Stomach smooth muscle (tissue), 2 donors: ENCODE data around the gene CLTA.

Source experiments
- H3K27ac ChIP-seq: one replicate; pipeline ENCODE4 v1.7.0; 2013; ENCODE audit warnings: mild to moderate bottlenecking, low read length, inconsistent platforms
- H3K27me3 ChIP-seq, 2 donors: one replicate each; pipeline ENCODE4 v1.7.0; 2013; ENCODE audit warnings: low read length in 2 of 2; ENCODE audit not compliant: insufficient read depth in 2 of 2, control insufficient read depth in 1 of 2
- H3K36me3 ChIP-seq, 2 donors: one replicate each; pipeline ENCODE4 v1.7.0; 2013; ENCODE audit warnings: low read length in 2 of 2; ENCODE audit not compliant: control insufficient read depth in 2 of 2, insufficient read depth in 2 of 2
- H3K4me1 ChIP-seq: one replicate; pipeline ENCODE4 v1.7.0; 2013; ENCODE audit warnings: low read length; ENCODE audit not compliant: control insufficient read depth, insufficient read depth
- H3K4me3 ChIP-seq, 2 donors: one replicate each; pipeline ENCODE4 v1.7.0; 2013; ENCODE audit warnings: low read length in 2 of 2
- H3K9ac ChIP-seq, 2 donors: one replicate each; pipeline ENCODE4 v1.7.0; 2013; ENCODE audit warnings: low read length in 2 of 2, mild to moderate bottlenecking in 1 of 2
- H3K9me3 ChIP-seq, 2 donors: one replicate each; pipeline ENCODE4 v1.7.0; 2013; ENCODE audit warnings: low read length in 2 of 2; ENCODE audit not compliant: control insufficient read depth in 2 of 2
- donor health status: healthy.
- donor health status: Pancreatic carcinoma.

Gene CLTA

DNA sequence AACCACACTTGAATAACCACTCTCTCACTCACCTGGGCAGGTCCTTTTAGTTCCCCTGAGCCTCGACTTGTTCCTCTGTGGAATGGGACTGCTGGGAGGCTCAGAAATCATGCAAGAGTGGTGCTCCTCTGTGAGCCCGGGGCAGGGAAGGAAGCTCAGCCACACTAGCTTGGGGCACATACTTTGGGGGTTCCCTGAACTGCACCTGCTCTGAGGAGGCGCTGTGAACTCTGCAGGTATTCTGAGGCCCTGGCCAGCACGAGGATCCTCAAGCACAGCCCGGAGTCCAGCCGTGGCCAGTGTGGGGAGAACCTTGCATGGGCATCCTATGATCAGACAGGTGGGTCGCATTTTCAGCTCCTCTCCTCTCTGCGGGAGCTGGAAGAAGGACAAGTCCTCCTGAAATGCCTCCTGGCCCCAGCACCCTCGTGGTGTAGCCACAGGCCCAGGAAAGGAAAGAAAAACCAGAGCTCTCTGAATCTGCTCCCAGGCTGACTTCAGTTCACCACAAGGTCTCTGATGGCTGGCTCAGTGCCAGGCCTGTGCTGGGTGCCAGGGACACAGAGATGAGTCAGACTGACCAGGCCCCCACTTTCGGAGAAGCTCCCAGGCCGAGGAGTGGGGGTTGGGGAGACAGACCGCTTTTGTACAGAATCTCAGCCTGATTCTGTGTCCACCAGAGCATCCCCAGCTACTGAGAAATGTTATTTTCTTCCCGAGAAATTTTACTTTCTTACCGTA is 42.2 kb upstream of the CLTA start:
- Histone ChIP-seq H3K4me3 (peak overlapping the region; percentile 22 to 40), H3K36me3 (peaks cover 24 to 28% of the 10 kb centered on the region in 2 donors), H3K4me1 (peaks cover 55% of the 10 kb centered on the region), H3K9ac (peak overlapping the region; percentile 24 to 60), H3K27ac (peak overlapping the region; percentile 80), H3K27me3 (no peaks in the 10 kb centered on the region), H3K9me3 (no peaks in the 10 kb centered on the region)

GRCh38 chr9:36149197-36149596 is 41.5 kb upstream of the CLTA start:
- Histone ChIP-seq H3K9ac (peak overlapping the region; percentile 24 to 42), H3K27ac (peak overlapping the region; percentile 80), H3K4me3 (peak overlapping the region in 1 of 2 donors; percentile 22), H3K4me1 (peaks cover 52% of the 10 kb centered on the region), H3K36me3 (peaks cover 24 to 28% of the 10 kb centered on the region in 2 donors), H3K27me3 (no peaks in the 10 kb centered on the region), H3K9me3 (no peaks in the 10 kb centered on the region)

DNA sequence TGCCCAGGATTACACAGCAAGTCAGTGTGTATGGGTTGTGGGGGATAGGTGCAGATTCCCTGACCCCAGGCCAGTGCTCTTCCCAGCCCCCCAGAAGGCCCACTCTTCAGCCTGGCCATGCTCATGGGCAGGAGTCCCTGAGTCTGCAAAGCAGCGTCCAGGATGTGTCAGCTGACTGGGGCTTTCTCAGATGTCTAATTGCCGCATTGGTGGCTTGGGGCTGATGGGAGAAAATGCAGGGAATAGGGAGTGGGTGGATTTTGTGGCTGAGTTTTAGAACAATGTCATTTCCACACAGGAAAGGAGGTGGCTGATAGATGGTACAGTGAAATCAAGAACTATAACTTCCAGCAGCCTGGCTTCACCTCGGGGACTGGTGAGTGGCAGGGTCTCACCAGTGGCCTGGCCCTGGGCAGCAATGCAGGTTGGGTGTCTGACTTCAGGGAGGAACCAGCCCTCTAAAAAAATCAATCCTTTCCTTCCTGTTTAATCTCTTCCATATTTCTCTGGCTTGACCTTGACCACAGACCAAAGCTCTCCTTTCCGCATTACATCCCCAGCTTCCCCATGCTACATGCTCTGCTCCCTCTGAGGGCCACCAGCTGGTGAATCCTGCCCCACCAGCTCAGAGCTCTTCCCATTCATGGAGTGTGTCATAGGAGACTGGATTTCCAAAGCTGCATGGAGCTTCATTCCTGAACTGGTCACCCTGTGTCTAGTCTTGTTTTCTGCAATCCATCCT is 40.0 kb upstream of the CLTA start:
- H3K4me1 ChIP-seq = peaks cover 53% of the 10 kb centered on the region
- H3K4me3 ChIP-seq = no peak overlapping the region
- H3K9me3 ChIP-seq = no peaks in the 10 kb centered on the region
- H3K27me3 ChIP-seq = no peaks in the 10 kb centered on the region
- peak overlapping the region; percentile 60 for H3K27ac ChIP-seq
- H3K9ac ChIP-seq = peak overlapping the region in 1 of 2 donors; percentile 33
- H3K36me3 ChIP-seq = peaks cover 18 to 22% of the 10 kb centered on the region in 2 donors

DNA sequence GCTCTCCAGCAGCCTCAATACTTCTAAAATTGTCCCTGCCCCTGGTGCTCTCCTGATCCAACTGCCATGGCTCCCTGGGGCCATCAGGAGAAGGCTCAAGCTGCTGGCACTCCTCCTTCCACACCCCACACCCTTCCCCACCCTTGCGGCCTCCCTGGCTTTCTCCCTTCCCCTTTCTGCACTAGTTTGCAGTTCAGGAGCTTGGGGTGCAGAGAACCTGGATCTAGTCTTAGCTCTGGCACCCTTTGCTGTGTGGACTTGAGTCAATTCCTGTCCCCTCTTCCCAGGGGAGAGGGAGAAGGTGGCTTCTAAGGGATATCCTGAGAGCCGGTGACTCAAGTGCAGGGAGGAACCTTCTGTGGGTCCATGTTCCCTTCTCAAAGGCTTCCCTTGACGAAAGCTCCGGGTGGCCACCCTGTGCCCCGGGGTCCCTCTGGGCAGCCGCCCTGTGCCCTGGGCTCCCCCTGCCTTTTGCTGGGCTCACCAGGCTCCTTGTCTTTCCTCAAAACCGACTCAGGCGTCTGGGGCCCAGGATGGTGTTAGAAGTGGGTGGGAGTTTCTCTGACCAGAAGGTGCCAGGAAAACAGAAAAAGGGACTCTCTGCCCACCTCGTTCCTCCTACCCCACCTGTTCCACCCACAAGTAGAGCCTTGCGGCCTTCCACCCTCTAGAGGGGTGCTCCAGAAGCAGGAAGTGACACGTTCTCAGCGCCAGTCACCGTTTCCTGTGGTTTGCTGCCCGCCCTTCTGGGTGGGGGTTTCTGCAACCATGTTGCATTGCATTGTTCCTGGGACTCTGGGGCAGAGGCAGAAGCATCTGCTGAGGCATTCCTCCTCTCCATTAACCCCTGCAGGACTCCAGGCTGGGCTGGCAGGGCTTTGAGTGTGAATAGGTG is 39.2 kb upstream of the CLTA start:
- Histone ChIP-seq H3K4me1 (peaks cover 52% of the 10 kb centered on the region), H3K27me3 (no peaks in the 10 kb centered on the region), H3K27ac (peak overlapping the region; percentile 60), H3K9ac (peak overlapping the region in 1 of 2 donors; percentile 33), H3K9me3 (no peaks in the 10 kb centered on the region), H3K4me3 (no peak overlapping the region), H3K36me3 (peaks cover 19 to 21% of the 10 kb centered on the region in 2 donors)

- Histone ChIP-seq H3K4me1 (peaks cover 41% of the 10 kb centered on the region), H3K27ac (peak overlapping the region; percentile 46)
Measured at GRCh38 chr9:36152741-36153438, 37.8 kb upstream of the CLTA start.

DNA sequence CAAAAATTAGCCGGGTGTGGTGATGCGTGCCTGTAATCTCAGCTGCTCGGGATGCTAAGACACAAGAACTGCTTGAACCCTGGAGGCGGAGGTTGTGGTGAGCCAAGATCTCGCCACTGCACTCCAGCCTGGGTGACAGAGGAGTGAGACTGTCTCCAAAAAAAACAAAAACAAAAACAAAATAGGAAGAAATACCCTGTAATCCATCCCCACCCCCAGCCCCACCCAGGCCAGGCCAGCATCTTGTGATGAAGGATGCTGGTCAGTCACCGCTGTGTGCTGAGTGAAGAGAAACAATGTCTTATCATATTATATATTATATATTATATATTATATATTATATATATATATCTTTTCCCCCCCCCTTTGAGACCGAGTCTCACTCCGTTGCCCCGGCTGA is 37.0 kb upstream of the CLTA start:
- no peaks in the 10 kb centered on the region for H3K9me3 ChIP-seq
- H3K9ac ChIP-seq = no peak overlapping the region
- H3K36me3 ChIP-seq = peaks cover 19 to 23% of the 10 kb centered on the region in 2 donors
- peaks cover 38% of the 10 kb centered on the region for H3K4me1 ChIP-seq
- H3K27me3 ChIP-seq = no peaks in the 10 kb centered on the region
- no peak overlapping the region for H3K4me3 ChIP-seq
- H3K27ac ChIP-seq = peak overlapping the region; percentile 79

More at GRCh38 chr9:36152741-36153438, 37.8 kb upstream of the CLTA start:
- Histone ChIP-seq H3K9me3 (no peaks in the 10 kb centered on the region), H3K36me3 (peaks cover 19 to 23% of the 10 kb centered on the region in 2 donors), H3K27me3 (no peaks in the 10 kb centered on the region), H3K9ac (no peak overlapping the region), H3K4me3 (no peak overlapping the region)

DNA sequence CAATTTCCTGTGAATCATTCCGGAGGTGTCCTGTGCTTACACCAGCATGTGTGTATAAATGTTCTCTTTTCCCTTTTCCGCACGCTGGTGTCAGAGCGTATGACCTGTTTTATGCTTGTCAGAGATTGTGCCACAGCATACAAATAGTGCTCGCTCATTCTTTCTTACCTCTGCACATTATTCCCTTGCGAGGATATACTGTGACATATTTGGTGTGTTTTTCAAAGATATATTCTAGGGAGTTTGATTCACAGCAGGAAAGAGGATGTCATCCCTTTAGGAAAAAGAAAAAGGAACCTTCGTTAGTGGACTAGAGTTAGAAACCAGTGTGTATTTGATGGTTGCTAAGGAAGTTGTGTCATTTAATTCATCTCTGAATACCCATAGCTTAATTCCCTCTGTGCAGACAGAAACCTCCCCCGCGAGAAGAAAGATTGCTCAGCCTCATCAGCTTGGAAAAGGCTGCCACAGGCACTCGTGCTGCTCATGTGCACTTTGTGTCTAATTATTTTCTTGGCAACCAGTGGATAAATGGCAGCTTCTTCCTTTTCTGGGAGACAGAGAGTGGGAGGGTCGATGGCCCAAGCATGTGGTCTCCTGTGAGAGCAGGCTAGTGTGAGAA is 36.3 kb upstream of the CLTA start:
- peak overlapping the region; percentile 79 for H3K27ac ChIP-seq
- peak overlapping the region; percentile 43 to 62 for H3K9ac ChIP-seq
- peak overlapping the region; percentile 9 to 48 for H3K4me3 ChIP-seq
- H3K4me1 ChIP-seq = peaks cover 35% of the 10 kb centered on the region
- peaks cover 19 to 23% of the 10 kb centered on the region in 2 donors for H3K36me3 ChIP-seq
- H3K27me3 ChIP-seq = no peaks in the 10 kb centered on the region
- H3K9me3 ChIP-seq = no peaks in the 10 kb centered on the region

DNA sequence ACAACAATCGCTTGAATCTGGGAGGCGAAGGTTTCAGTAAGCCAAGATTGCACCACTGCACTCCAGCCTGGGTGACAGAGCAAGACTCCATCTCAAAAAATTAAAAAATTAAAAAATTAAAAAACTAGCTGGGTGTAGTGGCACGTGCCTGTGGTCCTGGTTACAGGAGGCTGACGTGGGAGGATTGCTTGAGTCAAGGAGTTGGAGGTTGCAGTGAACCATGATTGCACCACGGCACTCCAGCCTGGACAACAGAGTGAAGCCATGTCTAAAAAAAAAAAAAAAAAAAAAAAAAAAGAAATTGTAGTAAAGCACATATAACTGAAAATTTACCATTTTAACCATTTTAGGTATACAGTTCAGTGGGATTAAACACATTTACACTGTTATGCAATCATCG is 34.6 kb upstream of the CLTA start:
- Histone ChIP-seq H3K36me3 (peaks cover 10 to 15% of the 10 kb centered on the region in 2 donors), H3K4me3 (no peak overlapping the region), H3K9me3 (no peaks in the 10 kb centered on the region), H3K27ac (no peak overlapping the region), H3K27me3 (no peaks in the 10 kb centered on the region), H3K4me1 (peaks cover 29% of the 10 kb centered on the region), H3K9ac (no peak overlapping the region)

DNA sequence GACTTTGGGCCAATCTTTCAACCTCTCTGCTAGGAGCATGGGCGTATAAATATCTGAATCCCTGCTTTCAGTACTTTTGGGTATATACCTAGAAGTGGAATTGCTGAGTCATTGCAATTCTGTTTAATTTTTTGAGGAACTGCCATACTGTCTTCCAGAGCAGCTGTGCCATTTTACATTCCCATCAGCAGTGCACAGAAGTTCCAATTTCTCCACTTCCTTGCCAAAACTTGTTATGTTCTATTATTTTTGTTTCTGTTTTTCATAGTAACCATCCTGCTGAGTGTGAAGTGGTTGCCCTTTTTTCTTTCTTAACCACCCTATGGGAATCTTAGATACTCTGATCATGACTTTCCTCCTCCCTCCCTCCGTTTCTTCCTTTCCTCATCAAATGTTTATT is 32.6 kb upstream of the CLTA start:
- Histone ChIP-seq H3K27ac (peak overlapping the region; percentile 53), H3K9me3 (no peaks in the 10 kb centered on the region), H3K4me1 (peaks cover 32% of the 10 kb centered on the region), H3K4me3 (no peak overlapping the region), H3K9ac (no peak overlapping the region), H3K27me3 (no peaks in the 10 kb centered on the region), H3K36me3 (peaks cover 4 to 9% of the 10 kb centered on the region in 2 donors)
